Measurements from ENCODE around the gene MAP2.

- TF ChIP-seq CTCF (IDR thresholded peaks at IDR 0.05; ENCODE audit: extremely low read depth in 1 of 2, insufficient read depth in 1 of 2, low read depth in 1 of 2, low read length in 2 of 2) (peak; percentile 45 to 57), POLR2A (IDR thresholded peaks at IDR 0.05; ENCODE audit: low read depth, low read length) (no peak), EZH2 (IDR thresholded peaks at IDR 0.05; ENCODE audit: borderline replicate concordance, low read depth, low read length, severe bottlenecking) (no peak), MAX (IDR thresholded peaks at IDR 0.05; ENCODE audit: insufficient read depth, insufficient read length) (no peak), GATA2 (IDR thresholded peaks at IDR 0.05; ENCODE audit: insufficient read depth, insufficient read length, low read depth, low read length) (no peak), JUN (IDR thresholded peaks at IDR 0.05; ENCODE audit: borderline replicate concordance, insufficient read depth, insufficient read length, low read depth) (no peak), POLR2AphosphoS5 (IDR thresholded peaks at IDR 0.05; ENCODE audit: insufficient read depth, low read depth, low read length) (no peak)
Observed at GRCh38 chr2:209425471-209426071, 1.7 kb downstream of the MAP2 start.

Data from endothelial cell of umbilical vein (primary cell).